Subcutaneous abdominal adipose tissue (tissue), 5 donors: ENCODE measurements around the gene APOA4.

ENCODE experiments used
- H3K27ac ChIP-seq: one replicate; pipeline ENCODE4 v1.7.0; 2013; ENCODE audit warnings: low read depth, mild to moderate bottlenecking, inconsistent platforms, low read length, moderate library complexity
- H3K27me3 ChIP-seq, 5 donors: one replicate each; pipeline ENCODE4 v1.7.0; 2013; ENCODE audit warnings: low read length in 5 of 5, inconsistent platforms in 1 of 5; ENCODE audit not compliant: control insufficient read depth in 5 of 5, insufficient read depth in 4 of 5
- H3K36me3 ChIP-seq, 5 donors: one replicate each; pipeline ENCODE4 v1.7.0; 2013; ENCODE audit warnings: low read length in 5 of 5; ENCODE audit not compliant: control insufficient read depth in 5 of 5, insufficient read depth in 5 of 5
- H3K4me1 ChIP-seq, 5 donors: one replicate each; pipeline ENCODE4 v1.7.0; 2013; ENCODE audit warnings: low read length in 5 of 5, mild to moderate bottlenecking in 3 of 5, moderate library complexity in 1 of 5; ENCODE audit not compliant: control insufficient read depth in 5 of 5, insufficient read depth in 5 of 5
- H3K4me3 ChIP-seq, 5 donors: one replicate each; pipeline ENCODE4 v1.7.0; 2013; ENCODE audit warnings: low read length in 5 of 5, low read depth in 1 of 5
- H3K9ac ChIP-seq, 5 donors: one replicate each; pipeline ENCODE4 v1.7.0; 2013; ENCODE audit warnings: low read length in 5 of 5, mild to moderate bottlenecking in 4 of 5, moderate library complexity in 3 of 5
- H3K9me3 ChIP-seq, 5 donors: one replicate each; pipeline ENCODE4 v1.7.0; 2013; ENCODE audit warnings: low read length in 5 of 5; ENCODE audit not compliant: control insufficient read depth in 5 of 5
- donor health status: healthy.
- donor health status: healthy.
- donor health status: healthy.
- donor health status: healthy.
- donor health status: healthy.

APOA4 gene

DNA sequence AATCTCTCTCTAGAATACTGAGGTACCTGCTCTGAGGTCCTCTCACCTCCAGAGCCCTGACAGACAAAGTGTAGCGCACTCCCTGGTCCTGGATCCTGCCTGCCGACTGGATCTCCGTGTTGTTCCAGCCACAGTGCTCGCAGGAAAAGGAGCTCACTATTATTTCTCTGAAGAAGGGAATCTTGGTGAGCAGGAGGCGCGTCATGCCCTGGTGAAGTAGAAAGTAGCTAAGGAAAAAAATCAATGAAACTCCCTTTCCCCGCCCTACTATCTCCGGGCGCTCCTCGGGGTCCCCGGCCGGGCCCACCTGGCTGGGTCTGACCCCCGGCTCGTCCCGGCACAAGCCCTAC is 35.7 kb downstream of the APOA4 start:
- Histone ChIP-seq H3K27ac (peak overlapping the region; percentile 80), H3K4me1 (peaks cover 11 to 36% (median 31%) of the 10 kb centered on the region in 5 donors), H3K9me3 (no peaks in the 10 kb centered on the region), H3K27me3 (no peaks in the 10 kb centered on the region), H3K36me3 (peaks cover 14 to 41% (median 36%) of the 10 kb centered on the region in 5 donors), H3K4me3 (peak overlapping the region; percentile 76 to 93 (median 84)), H3K9ac (peak overlapping the region; percentile 85 to 94 (median 88))

DNA sequence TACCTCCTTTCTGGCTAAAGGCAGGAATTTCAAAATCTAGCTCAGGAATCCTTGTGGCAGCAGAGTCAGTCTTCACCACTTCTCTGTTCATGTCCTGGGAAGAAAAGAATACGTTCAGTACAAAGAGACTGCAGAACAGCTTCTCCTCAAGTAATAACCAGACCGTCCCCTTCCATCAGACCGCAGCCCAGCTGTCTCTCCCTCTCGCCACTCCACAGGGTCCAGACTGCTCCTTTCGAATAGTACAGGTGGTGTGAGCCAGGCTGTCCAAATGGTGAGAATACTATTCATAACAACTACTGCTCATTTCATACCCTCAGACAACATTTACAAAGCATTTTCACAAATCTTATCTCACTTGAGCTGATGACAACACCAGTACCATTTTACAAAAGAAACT is 36.1 kb downstream of the APOA4 start:
- Histone ChIP-seq H3K9ac (peak overlapping the region; percentile 85 to 94 (median 88)), H3K9me3 (no peaks in the 10 kb centered on the region), H3K4me1 (peaks cover 11 to 32% (median 28%) of the 10 kb centered on the region in 5 donors), H3K36me3 (peaks cover 17 to 46% (median 41%) of the 10 kb centered on the region in 5 donors), H3K27me3 (no peaks in the 10 kb centered on the region), H3K27ac (no peak overlapping the region), H3K4me3 (peak overlapping the region; percentile 76 to 93 (median 84))

DNA sequence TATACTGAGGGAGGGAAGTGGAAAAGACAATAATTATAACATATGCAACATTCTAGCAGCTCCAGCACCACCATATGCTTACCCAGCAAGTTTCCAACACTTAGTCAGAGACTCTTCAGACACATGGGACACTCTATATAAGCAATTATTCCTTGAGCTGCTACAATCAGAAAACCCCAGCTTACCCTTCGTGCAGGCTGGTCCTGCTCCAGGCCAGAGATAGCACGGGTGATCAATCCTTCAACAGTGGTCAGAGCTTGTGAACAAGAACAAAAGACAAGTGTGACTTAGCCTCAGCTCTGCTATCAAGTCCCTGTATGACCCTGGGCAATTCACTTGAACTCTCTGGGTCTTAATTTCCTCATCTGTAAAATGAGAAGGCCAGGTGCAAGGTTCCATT is 36.8 kb downstream of the APOA4 start:
- Histone ChIP-seq H3K4me3 (peak overlapping the region in 1 of 5 donors; percentile 84), H3K36me3 (peaks cover 18 to 52% (median 43%) of the 10 kb centered on the region in 5 donors), H3K27ac (no peak overlapping the region), H3K27me3 (no peaks in the 10 kb centered on the region), H3K4me1 (peaks cover 11 to 25% (median 23%) of the 10 kb centered on the region in 5 donors), H3K9ac (peak overlapping the region in 1 of 5 donors; percentile 92), H3K9me3 (no peaks in the 10 kb centered on the region)

DNA sequence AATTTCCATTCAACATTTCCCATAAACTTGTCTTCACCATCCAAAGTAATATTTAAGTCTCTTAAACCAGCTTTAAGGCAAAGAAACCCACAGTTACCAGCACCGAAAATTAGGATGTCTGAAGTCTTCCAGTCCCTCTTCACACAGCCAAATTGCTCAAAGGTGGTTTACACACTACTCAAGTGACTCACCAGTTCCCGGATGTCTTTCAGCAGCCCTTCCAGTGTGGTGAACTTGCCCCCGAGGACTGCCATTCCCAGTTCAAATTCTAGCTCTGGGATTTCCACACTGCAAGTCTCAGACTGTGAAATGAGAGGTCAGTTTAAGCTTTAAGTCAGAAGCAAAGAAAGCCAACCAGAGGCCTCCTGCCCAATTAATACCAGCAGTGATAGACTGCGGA is 40.4 kb downstream of the APOA4 start:
- Histone ChIP-seq H3K36me3 (peaks cover 37 to 85% (median 73%) of the 10 kb centered on the region in 5 donors), H3K4me1 (peaks cover 7 to 13% (median 12%) of the 10 kb centered on the region in 5 donors), H3K27me3 (no peaks in the 10 kb centered on the region), H3K4me3 (no peak overlapping the region), H3K27ac (no peak overlapping the region), H3K9me3 (no peaks in the 10 kb centered on the region), H3K9ac (no peak overlapping the region)

DNA sequence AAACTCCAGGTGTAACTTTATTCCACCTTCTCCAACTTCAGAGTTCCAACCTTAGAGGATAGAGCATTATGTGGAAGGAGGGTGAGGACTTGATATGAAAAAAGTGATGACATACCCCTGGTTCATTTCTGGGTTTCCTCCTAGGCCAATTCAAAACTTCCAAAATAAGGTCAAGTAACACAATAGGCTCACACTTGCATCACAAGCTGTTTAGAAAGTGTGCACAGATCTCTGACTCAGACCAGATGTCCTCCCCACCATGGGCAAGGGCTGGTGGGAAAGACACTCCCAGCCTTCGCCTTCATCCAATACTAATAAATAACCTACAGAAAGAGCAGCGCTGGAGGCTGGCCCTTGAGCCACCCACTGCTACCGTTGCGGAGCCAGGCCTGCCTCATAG is 44.5 kb downstream of the APOA4 start:
- H3K4me3 ChIP-seq = no peak overlapping the region
- H3K9ac ChIP-seq = no peak overlapping the region
- peaks cover 0 to 12% (median 7%) of the 10 kb centered on the region in 5 donors for H3K4me1 ChIP-seq
- peaks cover 35 to 66% (median 50%) of the 10 kb centered on the region in 5 donors for H3K36me3 ChIP-seq
- no peaks in the 10 kb centered on the region for H3K9me3 ChIP-seq
- no peaks in the 10 kb centered on the region for H3K27me3 ChIP-seq
- H3K27ac ChIP-seq = no peak overlapping the region

DNA sequence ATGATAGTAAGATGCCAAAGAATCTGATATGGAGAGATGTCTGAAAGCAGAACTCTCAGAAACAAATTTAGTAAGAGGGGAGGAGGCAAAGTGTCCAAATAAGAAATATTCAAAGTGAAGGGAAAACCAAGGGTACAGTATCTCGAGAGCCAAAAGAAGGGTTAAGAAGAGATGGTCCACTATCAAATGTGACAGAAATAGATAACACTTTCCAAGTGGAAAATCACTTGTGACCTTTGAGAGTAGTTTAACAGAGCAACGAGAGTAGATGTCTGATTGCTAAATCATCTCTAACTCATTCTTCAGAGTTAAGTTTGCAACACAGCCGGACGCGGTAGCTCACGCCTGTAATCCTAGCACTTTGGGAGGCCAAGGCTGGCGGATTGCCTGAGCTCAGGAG is 46.0 kb downstream of the APOA4 start:
- Histone ChIP-seq H3K9ac (no peak overlapping the region), H3K27ac (peak overlapping the region; percentile 70), H3K4me3 (no peak overlapping the region), H3K27me3 (no peaks in the 10 kb centered on the region), H3K9me3 (no peaks in the 10 kb centered on the region), H3K36me3 (peaks cover 23 to 51% (median 35%) of the 10 kb centered on the region in 5 donors), H3K4me1 (peaks cover 2 to 19% (median 16%) of the 10 kb centered on the region in 5 donors)

DNA sequence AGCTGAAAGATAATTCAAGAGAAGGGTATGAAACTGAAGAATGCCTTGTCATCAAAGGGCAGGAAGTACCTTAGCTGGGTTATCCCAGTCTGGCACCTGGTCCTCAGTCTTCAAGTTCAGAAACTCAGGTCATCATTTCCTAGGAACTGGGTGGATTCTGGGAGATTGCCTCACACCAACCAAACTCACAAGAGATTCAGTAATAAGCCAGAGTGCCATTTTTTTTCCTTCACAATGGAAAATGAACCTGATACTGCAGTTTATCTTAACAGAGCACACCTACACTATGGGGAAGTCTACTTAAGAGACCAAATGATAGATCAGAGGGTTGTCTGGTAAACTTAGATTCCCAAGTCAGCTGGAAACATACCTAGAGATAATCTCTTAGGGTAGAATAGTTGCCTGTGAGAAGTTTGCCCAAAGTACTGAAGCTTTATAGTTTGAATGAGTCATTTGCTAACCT is 46.6 kb downstream of the APOA4 start:
- Histone ChIP-seq H3K36me3 (peaks cover 23 to 46% (median 33%) of the 10 kb centered on the region in 5 donors), H3K4me1 (peaks cover 6 to 24% (median 21%) of the 10 kb centered on the region in 5 donors)

DNA sequence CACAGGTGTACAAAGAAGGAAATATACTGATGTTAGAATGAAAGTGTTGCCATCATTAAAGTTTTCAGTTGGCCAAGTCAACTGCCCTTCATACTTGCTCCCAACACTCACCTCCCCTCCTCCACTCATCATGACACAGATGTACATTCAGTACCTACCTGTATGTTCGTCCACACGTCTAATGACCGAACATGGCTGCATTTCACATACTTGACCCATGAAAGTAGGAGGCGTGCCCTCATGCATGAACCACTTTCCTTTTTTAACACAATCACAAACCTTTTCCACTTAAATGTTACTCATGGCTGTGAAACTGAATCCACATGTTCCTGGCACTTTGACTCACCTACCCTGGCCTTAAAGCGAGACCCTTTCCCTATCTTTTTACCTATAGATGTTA is 47.1 kb downstream of the APOA4 start:
- Histone ChIP-seq H3K9ac (no peak overlapping the region), H3K9me3 (no peaks in the 10 kb centered on the region), H3K27me3 (no peaks in the 10 kb centered on the region), H3K4me1 (peaks cover 6 to 30% (median 27%) of the 10 kb centered on the region in 5 donors), H3K36me3 (peaks cover 18 to 41% (median 28%) of the 10 kb centered on the region in 5 donors), H3K4me3 (no peak overlapping the region), H3K27ac (peak overlapping the region; percentile 70)

More for the DNA sequence above, 46.6 kb downstream of the APOA4 start:
- Histone ChIP-seq H3K27ac (peak overlapping the region; percentile 70), H3K9ac (no peak overlapping the region), H3K27me3 (no peaks in the 10 kb centered on the region), H3K9me3 (no peaks in the 10 kb centered on the region), H3K4me3 (no peak overlapping the region)

DNA sequence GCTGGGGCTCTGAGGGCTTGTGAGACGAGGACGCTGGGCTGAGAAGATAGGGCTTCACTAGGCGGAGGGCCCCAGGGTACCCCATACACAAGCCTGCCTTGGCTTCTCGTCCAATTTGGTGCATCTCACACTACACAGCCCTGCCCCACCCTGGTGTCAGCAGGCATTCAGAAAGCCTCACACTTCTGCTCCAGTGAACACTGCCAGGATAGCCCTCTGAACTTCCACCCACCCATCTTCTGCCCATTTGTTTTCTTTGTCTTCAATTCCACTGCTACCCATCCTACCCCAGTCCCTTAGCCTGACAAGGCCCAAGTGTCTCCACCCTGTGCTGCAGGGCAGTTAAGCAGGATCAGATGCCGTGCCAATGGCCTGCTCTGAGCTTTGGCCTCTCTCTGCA is 48.4 kb downstream of the APOA4 start:
- H3K4me1 ChIP-seq = peaks cover 6 to 33% (median 31%) of the 10 kb centered on the region in 5 donors
- no peak overlapping the region for H3K9ac ChIP-seq
- H3K4me3 ChIP-seq = no peak overlapping the region
- no peaks in the 10 kb centered on the region for H3K9me3 ChIP-seq
- H3K27ac ChIP-seq = no peak overlapping the region
- peaks cover 15 to 32% (median 21%) of the 10 kb centered on the region in 5 donors for H3K36me3 ChIP-seq
- H3K27me3 ChIP-seq = no peaks in the 10 kb centered on the region

DNA sequence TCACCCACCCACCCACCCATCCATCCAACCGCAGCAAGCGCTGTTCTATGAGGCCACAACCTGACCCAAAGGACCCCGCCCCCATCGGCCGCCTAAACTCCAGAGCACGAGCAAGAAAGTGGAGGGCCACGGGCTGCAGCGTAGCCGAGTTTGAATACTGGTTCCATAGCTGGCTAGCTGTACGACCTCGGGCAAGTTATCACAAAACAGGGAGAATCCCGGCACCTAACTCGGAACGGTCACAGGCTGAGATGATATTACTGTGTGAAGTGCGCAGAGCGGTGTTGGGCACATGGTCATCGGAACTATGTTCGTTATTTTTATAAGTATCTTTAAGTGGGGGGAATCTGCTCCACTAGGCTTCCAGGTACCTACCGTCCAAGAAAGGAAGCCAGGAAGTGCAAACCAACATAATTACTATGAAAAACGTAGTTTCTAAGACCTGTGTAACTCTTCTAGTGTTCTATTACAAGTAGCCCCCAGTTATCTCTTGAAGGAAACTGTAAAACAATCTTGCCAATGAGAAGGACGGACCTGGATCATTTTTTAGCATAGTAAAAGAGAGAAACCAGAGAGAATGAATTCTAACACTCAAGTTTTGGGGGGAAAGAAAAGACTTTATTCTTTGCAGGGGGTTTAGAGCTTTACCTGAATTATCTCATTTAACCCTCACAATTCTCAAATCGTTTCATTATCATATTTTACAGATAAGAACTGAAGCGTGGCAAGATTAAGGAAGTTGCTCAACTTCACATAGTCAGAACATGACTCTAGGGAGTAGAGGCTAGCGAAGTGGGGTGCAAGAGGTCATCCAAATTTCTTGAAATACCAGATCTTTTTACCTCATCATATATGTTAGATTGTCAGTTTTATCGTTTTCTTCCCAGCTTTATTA is 49.7 kb downstream of the APOA4 start:
- Histone ChIP-seq H3K27ac (peak overlapping the region; percentile 82), H3K36me3 (peaks cover 11 to 30% (median 14%) of the 10 kb centered on the region in 5 donors), H3K27me3 (no peaks in the 10 kb centered on the region), H3K4me3 (peak overlapping the region; percentile 76 to 96 (median 93)), H3K9me3 (no peaks in the 10 kb centered on the region), H3K9ac (peak overlapping the region; percentile 15 to 84 (median 57)), H3K4me1 (peaks cover 6 to 33% (median 31%) of the 10 kb centered on the region in 5 donors)
